Ovary (tissue), 3 donors: ENCODE data around the gene NDUFS5.
"Not testable (repeated sequence)": the region's sequence is repeated elsewhere in the genome, so short reads cannot be mapped to it uniquely, and the experiment has no call there.

Source experiments
- CTCF ChIP-seq, 3 donors: fragments of 450-650 bp in 2 of 3; fragments of 200-600 bp in 1 of 3; IDR thresholded peaks; one replicate each; pipeline versions ENCODE4 v1.5.1 to v1.8.0; 2016 to 2022; ENCODE audit warnings: antibody characterized with exemption in 3 of 3, mild to moderate bottlenecking in 1 of 3
- POLR2A ChIP-seq: fragments of 450-650 bp; IDR thresholded peaks from one replicate; pipeline ENCODE4 v1.6.1; 2017; ENCODE audit warnings: antibody characterized with exemption, mild to moderate bottlenecking, moderate library complexity
- donor health status: DM: no; HTN: no; CAD: no.

DNA sequence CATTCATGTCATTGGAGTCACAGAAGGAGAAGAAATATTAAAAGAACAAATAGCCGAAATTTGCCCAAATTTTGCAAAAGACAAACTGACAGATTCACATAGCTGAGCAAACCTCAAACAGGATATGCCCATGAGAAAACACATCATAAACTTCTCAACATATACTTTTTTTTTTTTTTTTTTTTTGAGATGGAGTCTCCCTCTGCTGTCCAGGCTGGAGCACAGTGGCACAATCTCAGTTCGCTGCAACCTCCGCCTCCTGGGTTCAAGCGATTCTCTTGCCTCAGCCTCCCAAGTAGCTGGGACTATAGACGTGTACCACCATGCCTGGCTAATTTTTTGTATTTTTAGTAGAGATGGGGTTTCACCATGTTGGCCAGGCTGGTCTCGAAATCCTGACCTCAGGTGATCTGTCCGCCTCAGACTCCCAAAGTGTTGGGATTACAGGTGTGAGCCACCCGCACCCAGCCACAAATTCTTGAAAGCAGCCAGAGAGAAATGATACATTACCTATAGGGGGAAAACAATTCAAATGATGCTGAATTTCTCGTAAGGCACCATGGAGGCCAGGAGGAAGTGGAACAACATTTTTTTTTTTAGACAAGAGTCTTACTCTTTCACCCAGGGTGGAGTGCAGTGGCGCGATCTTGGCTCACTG is 25.2 kb downstream of the NDUFS5 start:
- TF ChIP-seq CTCF (IDR thresholded peaks at IDR 0.05); POLR2A: not testable (repeated sequence)
